D721Med (cell line): ENCODE results near the gene UCN2.

Experiments used
- DNase-seq: peaks from one replicate; pipeline ENCODE4 v3.0.0; 2011; ENCODE audit warnings: low spot score; ENCODE audit not compliant: insufficient read length
- FAIRE-seq: peaks from 2 replicates; lab custom pipeline; 2011; peaks lifted over from hg19 to GRCh38; lab: Jason Lieb, UNC
- CTCF ChIP-seq: IDR thresholded peaks from 2 replicates; pipeline ENCODE4 v1.5.1; 2012; ENCODE audit warnings: mild to moderate bottlenecking, control low read depth; ENCODE audit not compliant: insufficient read depth; ENCODE audit errors: missing control alignments

UCN2 gene

GRCh38 chr3:48575366-48575765, 11.8 kb upstream of the UCN2 start:
- DNase-seq (no peak), FAIRE-seq (no peak)
- no peak for TF ChIP-seq CTCF

GRCh38 chr3:48573973-48574585, 10.5 kb upstream of the UCN2 start:
- FAIRE-seq (no peak), DNase-seq (no peak)
- no peak for TF ChIP-seq CTCF

GRCh38 chr3:48572517-48572916, 8.9 kb upstream of the UCN2 start:
- FAIRE-seq (no peak), DNase-seq (no peak)
- no peak for TF ChIP-seq CTCF

GRCh38 chr3:48571938-48572337, 8.4 kb upstream of the UCN2 start:
- FAIRE-seq (no peak), DNase-seq (no peak)
- TF ChIP-seq CTCF: no peak

- DNase-seq (no peak), FAIRE-seq (no peak)
- TF ChIP-seq CTCF: no peak
Observed at GRCh38 chr3:48569808-48570450, 6.3 kb upstream of the UCN2 start.

- FAIRE-seq (no peak), DNase-seq (no peak)
- TF ChIP-seq CTCF: no peak
Observed at GRCh38 chr3:48569400-48569799, 5.8 kb upstream of the UCN2 start.

- FAIRE-seq: no peak
- no peak for DNase-seq
- no peak for TF ChIP-seq CTCF
Observed at GRCh38 chr3:48568476-48568875, 4.9 kb upstream of the UCN2 start.
